Keratinocyte (primary cell): ENCODE results near the gene TMEM120B.

Experiments
- EZH2 ChIP-seq: IDR thresholded peaks from one replicate; pipeline ENCODE4 v1.6.1; 2012; ENCODE audit warnings: inconsistent platforms, mild to moderate bottlenecking, low read length, moderate library complexity
- TF ChIP-seq, protein P1 (sequence below), 3 experiments: IDR thresholded peaks in 1 of 3; conservative IDR thresholded peaks in 1 of 3; optimal IDR thresholded peaks in 1 of 3; 2 replicates in 2 of 3; 3 replicates in 1 of 3; pipeline versions ENCODE3 to v1.5.1; 2011; ENCODE audit warnings: low read length in 3 of 3, mild to moderate bottlenecking in 3 of 3, moderate library complexity in 2 of 3, control low read depth in 1 of 3, inconsistent platforms in 1 of 3; ENCODE audit not compliant: insufficient read depth in 2 of 3; ENCODE audit errors: extremely low read depth in 1 of 3

DNA sequence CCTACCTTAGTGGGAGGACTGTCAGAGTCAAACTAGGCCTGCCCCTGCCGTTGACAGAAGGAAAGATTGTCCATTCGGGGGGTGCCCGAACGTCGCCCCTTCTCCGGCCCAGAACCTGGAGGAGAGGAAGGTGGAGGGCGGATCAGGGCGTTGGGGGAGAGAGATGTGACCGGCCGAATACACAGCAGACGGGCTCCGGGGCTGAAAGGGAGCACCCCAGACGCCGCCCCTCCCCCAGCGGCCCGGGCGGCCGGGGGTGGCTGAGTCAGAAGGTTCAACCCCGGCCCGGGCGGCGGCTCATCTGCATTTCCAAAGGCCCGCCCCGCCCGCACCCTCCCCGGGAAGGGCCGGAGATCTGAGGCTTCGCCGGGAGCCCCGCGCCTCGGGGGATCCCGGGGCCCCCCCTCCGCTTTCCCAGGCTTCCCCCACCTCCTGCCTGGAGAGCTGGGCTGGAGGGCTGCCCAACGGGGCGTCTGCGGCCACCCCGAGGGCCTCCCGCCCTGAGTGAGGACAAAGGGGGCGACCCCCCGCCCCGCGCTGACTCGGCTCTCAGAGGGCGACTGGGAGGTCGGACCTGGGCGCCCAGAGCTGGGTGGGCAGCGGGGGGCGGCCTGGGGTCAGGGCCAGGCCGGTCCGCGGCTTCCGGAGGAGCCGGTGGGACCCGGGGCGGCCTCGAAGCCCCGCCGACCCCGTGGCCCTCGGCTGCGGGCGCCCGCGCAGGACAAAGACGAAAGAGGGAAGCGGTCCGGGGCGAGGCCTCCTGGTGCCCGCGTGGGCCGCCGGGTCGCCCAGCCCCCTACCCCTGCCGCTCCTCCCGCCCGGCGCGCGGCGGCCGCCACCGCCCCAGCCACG is 87.5 kb downstream of the TMEM120B start:
- no peak for TF ChIP-seq EZH2
- TF ChIP-seq, protein P1, sequence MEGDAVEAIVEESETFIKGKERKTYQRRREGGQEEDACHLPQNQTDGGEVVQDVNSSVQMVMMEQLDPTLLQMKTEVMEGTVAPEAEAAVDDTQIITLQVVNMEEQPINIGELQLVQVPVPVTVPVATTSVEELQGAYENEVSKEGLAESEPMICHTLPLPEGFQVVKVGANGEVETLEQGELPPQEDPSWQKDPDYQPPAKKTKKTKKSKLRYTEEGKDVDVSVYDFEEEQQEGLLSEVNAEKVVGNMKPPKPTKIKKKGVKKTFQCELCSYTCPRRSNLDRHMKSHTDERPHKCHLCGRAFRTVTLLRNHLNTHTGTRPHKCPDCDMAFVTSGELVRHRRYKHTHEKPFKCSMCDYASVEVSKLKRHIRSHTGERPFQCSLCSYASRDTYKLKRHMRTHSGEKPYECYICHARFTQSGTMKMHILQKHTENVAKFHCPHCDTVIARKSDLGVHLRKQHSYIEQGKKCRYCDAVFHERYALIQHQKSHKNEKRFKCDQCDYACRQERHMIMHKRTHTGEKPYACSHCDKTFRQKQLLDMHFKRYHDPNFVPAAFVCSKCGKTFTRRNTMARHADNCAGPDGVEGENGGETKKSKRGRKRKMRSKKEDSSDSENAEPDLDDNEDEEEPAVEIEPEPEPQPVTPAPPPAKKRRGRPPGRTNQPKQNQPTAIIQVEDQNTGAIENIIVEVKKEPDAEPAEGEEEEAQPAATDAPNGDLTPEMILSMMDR (optimal IDR thresholded peaks at IDR 0.05 in 1 of 3, IDR thresholded peaks at IDR 0.05 in 1 of 3, conservative IDR thresholded peaks at IDR 0.05 in 1 of 3; ENCODE audit: extremely low read depth in 1 of 3, insufficient read depth in 2 of 3, low read length in 3 of 3): no peak
